HT1080 (cell line): Measurements from ENCODE around the gene MAFB. TPM values are rescaled to one million over a fixed set of nuclear protein-coding genes. Genes with fewer than 3 reads are reported as not detected.
A peak's percentile ranks its signal among the peaks of the same experiment; 100 is the strongest.

Source experiments
- DNase-seq: peaks from one replicate; pipeline ENCODE4 v3.0.0-alpha.2; 2015; ENCODE audit warnings: low read depth
- total RNA-seq: library from RNA; depleted of rRNA; stranded (reverse); fragments of >200 nt; shearing (Covaris generic); gene quantifications from 2 replicates; pipeline ENCODE4 v1.2.3, GENCODE V29; 2014

The MAFB gene
- total RNA-seq, 1 experiment from 2014 or later = 0.19 TPM

- DNase-seq = no peak
Measured at GRCh38 chr20:40703975-40704530, 15.0 kb upstream of the MAFB start.

GRCh38 chr20:40702504-40702903, 13.5 kb upstream of the MAFB start:
- no peak for DNase-seq

- DNase-seq = no peak
Measured at GRCh38 chr20:40698744-40699143, 9.7 kb upstream of the MAFB start.

GRCh38 chr20:40698281-40698680, 9.2 kb upstream of the MAFB start:
- DNase-seq = no peak

- no peak for DNase-seq
Measured at GRCh38 chr20:40697541-40697940, 8.5 kb upstream of the MAFB start.

- no peak for DNase-seq
Measured at GRCh38 chr20:40695214-40695613, 6.2 kb upstream of the MAFB start.

GRCh38 chr20:40694246-40694645, 5.2 kb upstream of the MAFB start:
- no peak for DNase-seq

GRCh38 chr20:40692240-40693011, 3.4 kb upstream of the MAFB start:
- no peak for DNase-seq

- DNase-seq = no peak
Measured at GRCh38 chr20:40691566-40692239, 2.7 kb upstream of the MAFB start.

- no peak for DNase-seq
Measured at GRCh38 chr20:40690836-40691565, 2.0 kb upstream of the MAFB start.

GRCh38 chr20:40689943-40690835, 1.2 kb upstream of the MAFB start:
- peak; percentile 61 for DNase-seq

GRCh38 chr20:40688129-40689099, 622 bp downstream of the MAFB start:
- peak; percentile 4 for DNase-seq

GRCh38 chr20:40687384-40688128, 1.5 kb downstream of the MAFB start:
- DNase-seq = no peak

GRCh38 chr20:40686893-40687292, 2.1 kb downstream of the MAFB start:
- DNase-seq = no peak

- DNase-seq = no peak
Measured at GRCh38 chr20:40686434-40686882, 2.6 kb downstream of the MAFB start.

GRCh38 chr20:40685349-40685748, 3.7 kb downstream of the MAFB start:
- no peak for DNase-seq

- DNase-seq = no peak
Measured at GRCh38 chr20:40683894-40684268, 5.2 kb downstream of the MAFB start.

GRCh38 chr20:40683221-40683893, 5.7 kb downstream of the MAFB start:
- DNase-seq = no peak
